Right forelimb (tissue), 1 donor: ENCODE measurements around the gene NF2.
"Not testable (repeated sequence)": the region's sequence is repeated elsewhere in the genome, so short reads cannot be mapped to it uniquely, and the experiment has no call there.

ENCODE experiments used
- DNase-seq: peaks from one replicate; pipeline ENCODE4 v3.0.0-alpha.2; 2018

The NF2 gene

DNA sequence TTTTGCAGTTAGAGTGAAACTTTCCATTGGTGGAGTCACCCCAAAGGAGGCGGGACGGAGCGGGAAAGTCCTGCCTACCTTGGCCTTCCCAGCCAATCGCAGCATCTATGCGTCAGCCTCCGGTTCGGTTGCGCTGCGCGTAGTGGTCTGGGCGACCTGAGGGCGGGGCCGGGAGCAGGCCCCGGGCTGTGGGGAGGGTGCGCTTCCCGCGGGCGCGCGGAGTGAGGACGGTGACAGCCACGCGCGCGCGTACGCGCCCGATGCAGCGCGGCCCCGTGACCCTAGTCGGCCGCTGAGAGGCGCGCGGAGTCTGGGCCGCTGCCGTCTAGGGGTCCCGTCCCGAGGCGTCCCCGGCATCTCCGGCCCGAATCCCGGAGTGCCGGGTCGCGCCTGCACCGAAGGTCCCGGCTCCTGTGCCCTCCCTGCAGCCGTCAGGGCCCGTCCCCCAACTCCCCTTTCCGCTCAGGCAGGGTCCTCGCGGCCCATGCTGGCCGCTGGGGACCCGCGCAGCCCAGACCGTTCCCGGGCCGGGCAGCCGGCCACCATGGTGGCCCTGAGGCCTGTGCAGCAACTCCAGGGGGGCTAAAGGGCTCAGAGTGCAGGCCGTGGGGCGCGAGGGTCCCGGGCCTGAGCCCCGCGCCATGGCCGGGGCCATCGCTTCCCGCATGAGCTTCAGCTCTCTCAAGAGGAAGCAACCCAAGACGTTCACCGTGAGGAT lies at the start of gene NF2:
Gene NF2 (plus strand): TSS at position 276 of the 718 bp plus-strand sequence. CDS start 366 bp downstream, at position 642.
- peak; percentile 98 for DNase-seq

DNA sequence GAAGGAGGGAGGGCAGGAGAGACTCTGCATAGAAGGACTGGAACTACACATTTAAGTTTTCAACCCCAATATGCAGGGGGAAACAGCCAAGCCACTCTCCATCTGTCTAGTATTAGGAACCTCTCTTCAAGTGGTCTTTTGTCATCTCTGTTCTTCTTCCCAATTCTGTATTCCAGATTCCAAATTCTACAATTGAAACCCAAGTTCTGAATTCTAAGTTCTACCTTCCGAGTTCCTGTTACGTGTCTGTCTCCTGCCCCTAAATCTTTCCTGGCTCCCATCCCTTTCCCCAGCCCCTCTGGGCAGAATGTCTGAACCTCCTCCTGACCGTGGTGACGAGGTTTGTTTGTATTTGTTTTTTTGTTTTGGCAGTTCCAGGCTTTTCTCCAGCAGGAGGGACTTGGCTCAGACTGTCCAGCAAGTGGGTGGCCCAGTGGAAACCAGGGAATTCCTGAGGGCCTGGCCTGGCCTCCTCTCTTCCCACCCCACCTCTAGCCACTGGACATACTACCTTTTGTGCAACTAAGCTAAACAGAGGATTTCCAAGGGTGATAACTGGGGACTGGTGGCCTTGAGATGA lies 48.3 kb upstream of the NF2 start:
- no peak for DNase-seq

GRCh38 chr22:29559030-29559429 lies 44.4 kb upstream of the NF2 start:
- no peak for DNase-seq

DNA sequence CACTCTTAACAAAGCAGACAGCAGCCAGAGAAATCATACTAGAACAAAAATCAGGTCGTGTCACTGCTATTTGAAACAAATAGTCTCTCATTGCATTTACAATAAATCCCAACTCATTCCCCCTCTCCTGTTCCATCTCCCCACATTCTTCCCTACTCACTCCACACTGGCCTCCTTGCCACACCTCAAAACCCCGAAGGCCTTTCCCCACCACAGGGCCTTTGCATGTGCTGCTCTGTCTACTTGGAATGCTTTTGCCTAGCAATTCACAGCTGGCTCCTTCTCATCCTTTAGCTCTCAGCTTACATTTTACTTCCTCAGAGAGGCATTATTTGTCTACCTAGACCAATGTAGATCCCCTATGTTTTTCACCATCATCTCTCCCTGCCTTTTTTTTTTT lies 43.6 kb upstream of the NF2 start:
- DNase-seq = no peak

- DNase-seq = no peak
Measured at GRCh38 chr22:29563652-29564460, 39.6 kb upstream of the NF2 start.

DNA sequence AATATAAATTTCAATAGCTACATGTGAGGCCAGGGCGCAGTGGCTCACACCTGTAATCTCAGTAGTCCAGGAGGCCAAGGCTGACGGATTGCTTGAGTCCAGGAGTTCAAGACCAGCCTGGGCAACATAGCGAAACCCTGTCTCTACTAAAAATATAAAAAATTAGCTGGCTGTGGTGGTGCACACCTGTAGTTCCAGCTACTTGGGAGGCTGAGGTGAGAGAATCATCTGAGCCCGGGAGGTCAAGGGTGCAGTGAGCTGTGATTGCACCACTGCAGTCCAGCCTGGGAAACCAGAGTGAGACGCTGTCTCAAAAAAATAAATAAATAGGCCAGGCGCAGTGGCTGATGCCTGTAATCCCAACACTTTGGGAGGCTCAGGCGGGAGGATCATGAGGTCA lies 36.9 kb upstream of the NF2 start:
- not testable (repeated sequence) for DNase-seq

DNA sequence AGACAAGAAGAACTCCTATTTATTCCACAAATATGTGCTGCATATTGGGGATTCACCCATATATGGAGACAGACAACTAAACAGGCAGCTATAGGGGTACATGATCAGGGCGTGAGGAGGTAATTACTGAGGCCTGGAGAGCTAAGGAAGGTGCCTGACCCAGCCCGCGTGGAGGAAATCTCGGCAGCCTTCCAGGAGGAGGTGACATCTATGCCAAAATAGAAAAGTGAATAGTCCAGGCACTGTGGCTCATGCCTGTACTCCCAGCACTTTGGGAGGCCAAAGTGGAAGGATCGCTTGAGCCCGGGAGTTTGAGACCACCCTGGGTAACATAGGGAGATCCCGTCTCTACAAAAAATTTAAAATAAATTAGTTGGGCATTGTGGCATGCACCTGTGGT lies 36.1 kb upstream of the NF2 start:
- DNase-seq = no peak

GRCh38 chr22:29569011-29569678 lies 34.3 kb upstream of the NF2 start:
- DNase-seq = no peak

DNA sequence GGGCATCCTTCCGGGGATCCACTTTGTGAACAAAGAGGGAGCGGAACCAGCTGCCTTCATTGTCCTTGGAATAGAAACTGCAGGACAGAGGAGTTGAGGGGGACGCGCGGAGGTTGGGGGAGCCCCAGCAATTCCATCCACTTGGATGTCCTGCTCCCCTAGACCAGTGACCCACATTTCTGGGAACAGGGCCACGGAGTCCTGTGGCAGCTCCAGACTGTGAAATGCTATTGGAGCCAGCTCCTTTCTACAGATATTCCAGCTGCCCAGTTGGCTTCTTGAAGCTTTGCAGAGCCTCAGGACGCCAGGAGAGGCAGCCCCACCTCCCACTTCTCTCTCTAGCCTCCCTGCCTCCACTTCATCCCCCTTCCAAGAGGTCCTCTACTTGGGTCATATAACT lies 33.0 kb upstream of the NF2 start:
- no peak for DNase-seq

- DNase-seq = no peak
Measured at GRCh38 chr22:29570912-29571549, 32.4 kb upstream of the NF2 start.

- no peak for DNase-seq
Measured at GRCh38 chr22:29574762-29575450, 28.5 kb upstream of the NF2 start.

- no peak for DNase-seq
Measured at GRCh38 chr22:29578462-29579200, 24.8 kb upstream of the NF2 start.

GRCh38 chr22:29580200-29580810 lies 23.1 kb upstream of the NF2 start:
- no peak for DNase-seq

GRCh38 chr22:29581799-29582198 lies 21.6 kb upstream of the NF2 start:
- no peak for DNase-seq

- no peak for DNase-seq
Measured at GRCh38 chr22:29584975-29585374, 18.5 kb upstream of the NF2 start.

- not testable (repeated sequence) for DNase-seq
Measured at GRCh38 chr22:29586193-29586705, 17.2 kb upstream of the NF2 start.

DNA sequence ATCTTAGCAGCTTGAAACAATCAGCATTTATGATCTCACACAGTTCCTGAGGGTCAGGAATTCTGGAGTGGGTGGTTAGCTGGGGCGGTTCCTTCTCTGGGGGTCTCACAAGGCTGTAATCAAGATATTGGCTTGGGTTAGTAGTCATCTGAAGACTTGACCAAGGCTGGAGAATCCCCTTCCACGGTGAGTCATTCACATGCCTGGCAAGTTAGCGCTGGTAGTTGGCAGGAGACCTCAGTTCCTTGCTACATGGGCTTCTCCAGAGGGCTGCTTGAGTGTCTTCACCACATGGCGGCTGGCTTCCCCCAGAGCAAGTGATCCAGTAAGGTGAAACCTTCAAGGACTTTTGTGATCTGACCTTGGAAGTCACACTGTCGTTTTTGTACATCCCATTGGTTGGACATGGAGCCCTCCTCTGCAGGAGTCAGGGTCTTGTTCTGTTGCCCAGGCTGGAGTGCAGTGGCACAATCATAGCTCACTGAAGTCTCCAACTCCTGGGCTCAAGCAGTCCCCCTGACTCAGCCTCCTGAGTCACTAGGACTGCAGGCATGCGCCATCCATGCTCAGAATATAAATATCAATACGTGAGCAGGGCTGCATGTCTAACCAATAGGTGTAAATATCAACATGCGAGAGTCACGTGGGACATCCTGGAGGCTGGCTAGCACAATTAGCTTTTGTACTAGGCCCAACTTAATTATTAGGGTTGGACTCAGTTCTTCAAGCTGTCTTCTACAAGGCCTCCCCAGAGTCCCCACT lies 15.3 kb upstream of the NF2 start:
- no peak for DNase-seq

GRCh38 chr22:29593923-29594322 lies 9.5 kb upstream of the NF2 start:
- DNase-seq = no peak

- DNase-seq = not testable (repeated sequence)
Measured at GRCh38 chr22:29594447-29594846, 9.0 kb upstream of the NF2 start.

GRCh38 chr22:29596408-29596807 lies 7.0 kb upstream of the NF2 start:
- no peak for DNase-seq
